IMR-90 (cell line): ENCODE results near the gene NAA15. TPM values are rescaled to one million over a fixed set of nuclear protein-coding genes. Genes with fewer than 3 reads are reported as not detected.

ENCODE experiments used
- ATAC-seq: fragments of 200-7000 bp; cut with Tn5 transposase; 2 replicates; pipeline ENCODE4 v1.9.1; 2020; ENCODE audit warnings: low read depth, mild to moderate bottlenecking, moderate library complexity
- BruUV-seq: library from RNA; stranded (reverse); fragments of 400-500 nt; replicated peaks from 2 replicates; lab custom pipeline; 2021; lab: Mats Ljungman, UMichigan
- CTCF ChIA-PET: fragments of 300-600 bp; formaldehyde crosslinking; extraction: SDS; loops from one replicate; lab custom pipeline; 2021; ENCODE audit warnings: antibody characterized with exemption; lab: Yijun Ruan, JAX
- POLR2A ChIA-PET: fragments of 300-600 bp; sonication (Branson Sonifier 250); formaldehyde crosslinking; loops from one replicate; lab custom pipeline; 2022; ENCODE audit warnings: antibody characterized with exemption; ENCODE audit not compliant: unreplicated experiment; lab: Charles Lee
- DNase-seq: peaks from one replicate; pipeline ENCODE4 v3.0.0; 2013
- H2AFZ ChIP-seq: replicated peaks from 2 replicates; pipeline ENCODE3; 2013; ENCODE audit warnings: low read length, mild to moderate bottlenecking; ENCODE audit not compliant: poor library complexity
- H2AK5ac ChIP-seq: 2 replicates; pipeline ENCODE4 v1.6.1; 2013; ENCODE audit warnings: low read depth, low read length, inconsistent platforms
- H2AK9ac ChIP-seq: replicated peaks from 2 replicates; pipeline ENCODE3; 2013; ENCODE audit warnings: mild to moderate bottlenecking, low read depth, low read length, moderate library complexity; ENCODE audit not compliant: poor library complexity
- H2BK120ac ChIP-seq: 2 replicates; pipeline ENCODE4 v1.6.1; 2013; ENCODE audit warnings: low read depth, low read length, inconsistent platforms
- H2BK15ac ChIP-seq: 3 replicates; pipeline ENCODE4 v1.6.1; 2013; ENCODE audit warnings: low read depth, low read length, inconsistent platforms
- H2BK20ac ChIP-seq: 2 replicates; pipeline ENCODE4 v1.6.1; 2013; ENCODE audit warnings: low read depth, mild to moderate bottlenecking, inconsistent platforms, low read length, moderate library complexity
- H2BK5ac ChIP-seq: 2 replicates; pipeline ENCODE4 v1.6.1; 2013; ENCODE audit warnings: mild to moderate bottlenecking, low read depth, low read length, inconsistent platforms; ENCODE audit not compliant: poor library complexity, severe bottlenecking
- H3K14ac ChIP-seq: replicated peaks from 2 replicates; pipeline ENCODE4 v1.6.1; 2013; ENCODE audit warnings: low read depth, low read length, inconsistent platforms
- H3K18ac ChIP-seq: 2 replicates; pipeline ENCODE4 v1.6.1; 2013; ENCODE audit warnings: low read depth, low read length, control low read depth
- H3K23ac ChIP-seq: 2 replicates; pipeline ENCODE4 v1.6.1; 2013; ENCODE audit warnings: low read depth, low read length, inconsistent platforms
- H3K27ac ChIP-seq: 2 replicates; pipeline ENCODE4 v1.5.1; 2013; ENCODE audit warnings: mild to moderate bottlenecking, control low read depth, low read length; ENCODE audit not compliant: insufficient read depth
- H3K27me3 ChIP-seq: 2 replicates; pipeline ENCODE4 v1.6.1; 2013; ENCODE audit warnings: low read length; ENCODE audit not compliant: control insufficient read depth, insufficient read depth
- H3K36me3 ChIP-seq: 2 replicates; pipeline ENCODE4 v1.6.1; 2013; ENCODE audit warnings: low read length, mixed read lengths; ENCODE audit not compliant: control insufficient read depth, insufficient read depth
- H3K4ac ChIP-seq: 2 replicates; pipeline ENCODE4 v1.6.1; 2013; ENCODE audit warnings: low read depth, low read length, inconsistent platforms
- H3K4me1 ChIP-seq: 2 replicates; pipeline ENCODE4 v1.6.1; 2013; ENCODE audit warnings: low read length, mixed read lengths; ENCODE audit not compliant: control insufficient read depth, insufficient read depth
- H3K4me2 ChIP-seq: 2 replicates; pipeline ENCODE4 v1.6.1; 2013; ENCODE audit warnings: low read depth, mild to moderate bottlenecking, control low read depth, low read length, moderate library complexity
- H3K4me3 ChIP-seq: 2 replicates; pipeline ENCODE4 v1.5.1; 2013; ENCODE audit warnings: low read depth, mild to moderate bottlenecking, control low read depth, low read length, moderate library complexity; ENCODE audit not compliant: insufficient read depth
- H3K56ac ChIP-seq: 2 replicates; pipeline ENCODE4 v1.6.1; 2013; ENCODE audit warnings: low read length, inconsistent platforms; ENCODE audit not compliant: insufficient read depth; ENCODE audit errors: extremely low read depth
- H3K79me1 ChIP-seq, 2 experiments: 2 replicates each; pipeline ENCODE4 v1.6.1; 2013; ENCODE audit warnings: low read length in 2 of 2, inconsistent platforms in 1 of 2, low read depth in 1 of 2
- H3K9ac ChIP-seq: 2 replicates; pipeline ENCODE4 v1.6.1; 2013; ENCODE audit warnings: low read depth, low read length, control low read depth
- H3K9me1 ChIP-seq: 2 replicates; pipeline ENCODE4 v1.6.1; 2013; ENCODE audit warnings: low read length, inconsistent platforms; ENCODE audit not compliant: insufficient read depth
- H3K9me3 ChIP-seq: 2 replicates; pipeline ENCODE4 v1.6.1; 2013; ENCODE audit warnings: low read length; ENCODE audit not compliant: control insufficient read depth, insufficient read depth
- H4K20me1 ChIP-seq: 2 replicates; pipeline ENCODE4 v1.6.1; 2013; ENCODE audit warnings: low read length, inconsistent platforms; ENCODE audit not compliant: insufficient read depth
- H4K5ac ChIP-seq: 2 replicates; pipeline ENCODE4 v1.6.1; 2013; ENCODE audit warnings: mild to moderate bottlenecking, low read depth, low read length, control low read depth
- H4K8ac ChIP-seq, 2 experiments: 2 replicates each; pipeline ENCODE4 v1.6.1; 2013; ENCODE audit warnings: low read depth in 2 of 2, low read length in 2 of 2, control low read depth in 1 of 2, inconsistent platforms in 1 of 2
- H4K91ac ChIP-seq: 2 replicates; pipeline ENCODE4 v1.6.1; 2013; ENCODE audit warnings: low read depth, low read length, inconsistent platforms; ENCODE audit not compliant: insufficient read depth
- CEBPB ChIP-seq: IDR thresholded peaks from 2 replicates; pipeline ENCODE4 v1.6.1; 2012; ENCODE audit warnings: low read depth, low read length, improper control_type of control experiment
- FOS ChIP-seq: fragments of 150-350 bp; IDR thresholded peaks from 2 replicates; pipeline ENCODE4 v1.6.1; 2016; ENCODE audit warnings: low read depth, low read length
- RAD21 ChIP-seq: IDR thresholded peaks from 2 replicates; pipeline ENCODE4 v1.6.1; 2012; ENCODE audit warnings: low read length, improper control_type of control experiment
- RCOR1 ChIP-seq: IDR thresholded peaks from 2 replicates; pipeline ENCODE4 v1.6.1; 2012; ENCODE audit warnings: mild to moderate bottlenecking, low read length, improper control_type of control experiment; ENCODE audit not compliant: insufficient replicate concordance
- RFX5 ChIP-seq: IDR thresholded peaks from 2 replicates; pipeline ENCODE4 v1.8.0; 2012; ENCODE audit warnings: low read depth, mild to moderate bottlenecking, low read length, moderate library complexity
- SMC3 ChIP-seq: fragments of 150-350 bp; IDR thresholded peaks from 2 replicates; pipeline ENCODE4 v1.6.1; 2016; ENCODE audit warnings: low read depth, mild to moderate bottlenecking, antibody characterized with exemption, low read length, moderate library complexity
- WGBS, 2 experiments: methylation state at CpG; one replicate each; pipeline versions ENCODE4 v1.1.5 to v1.1.7; 2013; ENCODE audit warnings: missing lambda C conversion rate in 2 of 2; ENCODE audit not compliant: insufficient read length in 1 of 2; ENCODE audit errors: extremely low coverage in 2 of 2; 5-methylcytosine and 5-hydroxymethylcytosine counted together
- dilution Hi-C: fragments of 300-500 bp; cut with HindIII; formaldehyde crosslinking; loops from one replicate; pipeline ENCODE4 v1.14.3; 2018; ENCODE audit warnings: low sequenced_read_pairs; ENCODE audit not compliant: unreplicated experiment
- in situ Hi-C: fragments of 300-500 bp; cut with MboI; formaldehyde crosslinking; loops from 3 replicates; pipeline ENCODE4 v1.14.3; 2019; ENCODE audit warnings: low sequenced_read_pairs, inconsistent platforms, mixed read lengths
- intact Hi-C: fragments of 100-400 bp; cut with micrococcal nuclease; formaldehyde crosslinking; loops from 2 replicates; pipeline ENCODE4 v1.10.0; 2022
- polyA plus RNA-seq, 3 experiments: library from polyadenylated mRNA; depleted of rRNA; stranded (reverse); fragments of >200 nt; gene quantifications; 2 replicates each; pipeline ENCODE4 v1.2.3, GENCODE V29; 2012; ENCODE audit warnings: low replicate concordance in 1 of 3
- total RNA-seq: library from RNA; depleted of rRNA; stranded (reverse); fragments of >200 nt; gene quantifications from 2 replicates; pipeline ENCODE4 v1.2.3, GENCODE V29; 2012
- TF ChIP-seq, protein P1 (sequence below): fragments of 150-350 bp; IDR thresholded peaks from 2 replicates; pipeline ENCODE4 v1.6.1; 2017; ENCODE audit warnings: mild to moderate bottlenecking, antibody characterized with exemption, low read length, low read depth
- TF ChIP-seq, protein P2 (sequence below): fragments of 150-350 bp; IDR thresholded peaks from 2 replicates; pipeline ENCODE4 v1.6.1; 2016; ENCODE audit warnings: low read depth, mild to moderate bottlenecking, low read length, moderate library complexity, borderline replicate concordance

Gene NAA15
- total and polyA plus RNA-seq, 2 of the 4 experiments (the other 2 are of a cell fraction): 11.0 to 43.4 TPM

DNA sequence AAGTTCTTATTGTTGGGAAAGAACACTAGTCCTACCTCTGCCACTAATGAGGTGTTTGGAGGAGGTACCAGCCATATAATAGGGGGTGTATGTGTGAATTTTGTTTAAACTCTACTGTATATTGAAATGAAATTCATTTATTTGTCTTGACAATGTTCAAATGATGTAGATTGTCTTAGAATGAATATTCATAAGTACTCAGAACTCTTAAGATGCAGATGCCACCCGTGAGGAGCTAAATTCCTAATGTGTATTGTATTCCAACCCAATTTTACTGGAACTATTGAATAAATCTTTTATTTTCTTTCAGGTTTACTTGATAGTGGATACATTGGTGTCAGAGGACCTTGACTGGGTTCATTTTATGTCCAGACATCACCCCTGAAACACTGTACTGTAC is 88.7 kb downstream of the NAA15 start:
- Histone ChIP-seq H3K79me1 (peaks cover 8 to 13% of the 10 kb centered on the region in 2 experiments; a peak in 3 of 4 replicates), H4K5ac (no peak overlapping the region), H3K27ac (no peak overlapping the region), H3K9me1 (no peaks in the 10 kb centered on the region; the same call in none of the 2 replicates), H2AFZ (no peak overlapping the region), H2BK5ac (no peak overlapping the region), H2BK120ac (no peak overlapping the region), H2AK5ac (no peak overlapping the region), H3K4me1 (no peaks in the 10 kb centered on the region), H4K20me1 (no peaks in the 10 kb centered on the region; the same call in 1 of the 2 replicates), H2AK9ac (no peak overlapping the region), H3K36me3 (peaks cover 13% of the 10 kb centered on the region), H2BK15ac (no peak overlapping the region), H3K4me2 (no peak overlapping the region), H3K56ac (no peak overlapping the region), H3K23ac (no peak overlapping the region), H4K8ac (no peak overlapping the region), H3K14ac (no peak overlapping the region), H3K4ac (no peak overlapping the region), H2BK20ac (no peak overlapping the region), H4K91ac (no peak overlapping the region), H3K9ac (no peak overlapping the region), H3K4me3 (no peak overlapping the region), H3K18ac (no peak overlapping the region), H3K9me3 (no peaks in the 10 kb centered on the region), H3K27me3 (no peaks in the 10 kb centered on the region)
- ATAC-seq: no peak
- POLR2A ChIA-PET: no interaction called here
- no peak for DNase-seq
- in situ Hi-C loops (no loop called here), dilution Hi-C loops (no loop called here), intact Hi-C loops (no loop called here)
- no CpG with 5 or more reads among the region's 1 CpG for WGBS, 2 experiments
- no TSS peak for BruUV-seq
- TF ChIP-seq RAD21: no peak
- TF ChIP-seq SMC3: no peak
- no peak for TF ChIP-seq RCOR1
- TF ChIP-seq CEBPB: no peak
- TF ChIP-seq, protein P1, sequence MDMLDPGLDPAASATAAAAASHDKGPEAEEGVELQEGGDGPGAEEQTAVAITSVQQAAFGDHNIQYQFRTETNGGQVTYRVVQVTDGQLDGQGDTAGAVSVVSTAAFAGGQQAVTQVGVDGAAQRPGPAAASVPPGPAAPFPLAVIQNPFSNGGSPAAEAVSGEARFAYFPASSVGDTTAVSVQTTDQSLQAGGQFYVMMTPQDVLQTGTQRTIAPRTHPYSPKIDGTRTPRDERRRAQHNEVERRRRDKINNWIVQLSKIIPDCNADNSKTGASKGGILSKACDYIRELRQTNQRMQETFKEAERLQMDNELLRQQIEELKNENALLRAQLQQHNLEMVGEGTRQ: no peak
- TF ChIP-seq, protein P2, sequence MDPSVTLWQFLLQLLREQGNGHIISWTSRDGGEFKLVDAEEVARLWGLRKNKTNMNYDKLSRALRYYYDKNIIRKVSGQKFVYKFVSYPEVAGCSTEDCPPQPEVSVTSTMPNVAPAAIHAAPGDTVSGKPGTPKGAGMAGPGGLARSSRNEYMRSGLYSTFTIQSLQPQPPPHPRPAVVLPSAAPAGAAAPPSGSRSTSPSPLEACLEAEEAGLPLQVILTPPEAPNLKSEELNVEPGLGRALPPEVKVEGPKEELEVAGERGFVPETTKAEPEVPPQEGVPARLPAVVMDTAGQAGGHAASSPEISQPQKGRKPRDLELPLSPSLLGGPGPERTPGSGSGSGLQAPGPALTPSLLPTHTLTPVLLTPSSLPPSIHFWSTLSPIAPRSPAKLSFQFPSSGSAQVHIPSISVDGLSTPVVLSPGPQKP: no peak
- no peak for TF ChIP-seq FOS
- TF ChIP-seq RFX5: no peak
- CTCF ChIA-PET: interaction anchor here (0.7 kb wide), 1 partner anchor 27 kb away, joined by 3 read pairs; no protein-coding TSS in a partner anchor
